Ovary (tissue), 9 donors: ENCODE data around the gene DMPK. TPM values are rescaled to one million over a fixed set of nuclear protein-coding genes. Genes with fewer than 3 reads are reported as not detected.

Source experiments
- DNase-seq, 5 donors: peaks; one replicate each; pipeline ENCODE4 v3.0.0-alpha.2; 2019 to 2020
- H3K27ac ChIP-seq, 2 donors: fragments of 200-600 bp; one replicate each; pipeline versions ENCODE4 v1.5.1 to v1.8.0; 2019 to 2022
- H3K27me3 ChIP-seq: fragments of 200-600 bp; one replicate; pipeline ENCODE4 v1.8.0; 2022
- H3K36me3 ChIP-seq: fragments of 200-600 bp; sonication (generic); one replicate; pipeline ENCODE4 v1.5.1; 2019
- H3K4me1 ChIP-seq: one replicate; pipeline ENCODE4 v1.8.1; 2013; ENCODE audit warnings: mild to moderate bottlenecking, moderate library complexity; ENCODE audit not compliant: insufficient read depth
- H3K4me3 ChIP-seq: fragments of 200-600 bp; sonication (generic); one replicate; pipeline ENCODE4 v1.5.1; 2017
- H3K9me3 ChIP-seq, 2 donors: fragments of 200-600 bp in 1 of 2; sonication (generic) in 1 of 2; one replicate each; pipeline versions ENCODE4 v1.5.1 to v1.8.1; 2013 to 2019; ENCODE audit warnings: mild to moderate bottlenecking in 1 of 2, moderate library complexity in 1 of 2
- CTCF ChIP-seq, 3 donors: fragments of 450-650 bp in 2 of 3; fragments of 200-600 bp in 1 of 3; IDR thresholded peaks; one replicate each; pipeline versions ENCODE4 v1.5.1 to v1.8.0; 2016 to 2022; ENCODE audit warnings: antibody characterized with exemption in 3 of 3, mild to moderate bottlenecking in 1 of 3
- EP300 ChIP-seq: sonication (generic); formaldehyde crosslinking; IDR thresholded peaks from one replicate; pipeline ENCODE4 v1.6.1; 2017; ENCODE audit warnings: antibody characterized with exemption
- POLR2A ChIP-seq: fragments of 450-650 bp; IDR thresholded peaks from one replicate; pipeline ENCODE4 v1.6.1; 2017; ENCODE audit warnings: antibody characterized with exemption, mild to moderate bottlenecking, moderate library complexity
- WGBS, 3 donors: extraction: QIAGEN DNeasy Blood & Tissue Kit in 1 of 3; methylation state at CpG; one replicate each; pipeline versions ENCODE4 v1.1.5 to v1.1.7; 2013 to 2017; 5-methylcytosine and 5-hydroxymethylcytosine counted together
- intact Hi-C, 4 donors: fragments of 100-400 bp; cut with DNase I; formaldehyde crosslinking; loops; one replicate each; pipeline versions ENCODE4 v1.11.0 to v1.15.1; 2022 to 2023
- polyA plus RNA-seq, 2 donors: library from polyadenylated mRNA; stranded (reverse); fragments of 200-250 nt in 1 of 2; fragments of 350-450 nt in 1 of 2; fragmentation: Illumina TruSeq in 1 of 2; extraction: RNeasy Lipid Tissue Mini Kit (QIAGEN cat#74804) in 1 of 2; gene quantifications; one replicate each; pipeline ENCODE4 v1.2.3, GENCODE V29; 2013 to 2014
- total RNA-seq, 7 donors: library from RNA; depleted of rRNA in 2 of 7; stranded (reverse); fragments of >200 nt in 2 of 7; fragmentation: NEBNext Ultra II Directional in 3 of 7; extraction: Animal tissue kit (Norgen Biotek cat#: 25700) in 3 of 7; gene quantifications; one replicate each; pipeline versions ENCODE4 v1.1.0 to v1.2.4, GENCODE V29; 2016 to 2023
- donor health status: DM: no; HTN: no; CAD: no; lungs with moderate emphysema.
- donor health status: DM: no; HTN: no; CAD: no.
- donor health status: Bipolar disorder and iron deficiency.
- donor health status: DM: yes; HTN: yes; CAD: no.
- donor health status: DM: no; HTN: no; CAD: no.
- donor health status: DM: yes; HTN: yes; CAD: no.

DMPK gene
- total and polyA plus RNA-seq, 9 donors = 21.0 to 105 (median 56.7) TPM

- WGBS, 3 donors = 51 to 57% (median 53%) methylated on average over 6 of the region's 6 CpGs
- Histone ChIP-seq H3K27me3 (no peaks in the 10 kb centered on the region), H3K27ac (no peak overlapping the region), H3K36me3 (no peaks in the 10 kb centered on the region), H3K9me3 (no peaks in the 10 kb centered on the region), H3K4me1 (peaks cover 6% of the 10 kb centered on the region), H3K4me3 (no peak overlapping the region)
- no peak for TF ChIP-seq EP300
- no peak for TF ChIP-seq POLR2A
- TF ChIP-seq CTCF (IDR thresholded peaks at IDR 0.05) = no peak
- DNase-seq = no peak
- intact Hi-C loops = no loop called here
Measured at GRCh38 chr19:45793876-45794275, 11.6 kb upstream of the DMPK start.

- peaks cover 6% of the 10 kb centered on the region for H3K4me1 ChIP-seq
- intact Hi-C loops = no loop called here
- no peak for TF ChIP-seq CTCF (IDR thresholded peaks at IDR 0.05)
- TF ChIP-seq POLR2A = no peak
- no peak for TF ChIP-seq EP300
- H3K27ac ChIP-seq = no peak overlapping the region
- no peaks in the 10 kb centered on the region for H3K9me3 ChIP-seq
- H3K4me3 ChIP-seq = no peak overlapping the region
- no peak for DNase-seq
- H3K27me3 ChIP-seq = no peaks in the 10 kb centered on the region
- WGBS, 3 donors = 36 to 47% (median 40%) methylated on average over 3 of the region's 3 CpGs
- no peaks in the 10 kb centered on the region for H3K36me3 ChIP-seq
Measured at GRCh38 chr19:45793178-45793564, 10.9 kb upstream of the DMPK start.

- intact Hi-C loops = no loop called here
- WGBS, 3 donors = 0 to 2% (median 1%) methylated on average over 65 to 86 of the region's 86 CpGs
- Histone ChIP-seq H3K4me1 (peaks cover 6% of the 10 kb centered on the region), H3K4me3 (peak within 1 kb of the TSS; percentile 68), H3K27me3 (no peaks in the 10 kb centered on the region), H3K36me3 (no peaks in the 10 kb centered on the region), H3K9me3 (no peaks in the 10 kb centered on the region), H3K27ac (peak within 1 kb of the TSS in 1 of 2 donors; percentile 82)
- TF ChIP-seq POLR2A (peak; percentile 62), EP300 (peak; percentile 28), CTCF (IDR thresholded peaks at IDR 0.05) (peak in 1 of 3 donors; percentile 14)
- peak; percentile 100 for DNase-seq
Measured at GRCh38 chr19:45792470-45793177, 10.3 kb upstream of the DMPK start, which contains the start of gene DMWD. TSS of gene DMWD (minus strand) at chr19:45792845. CDS start at chr19:45792756, 89 bp downstream.

- Histone ChIP-seq H3K4me3 (peak overlapping the region; percentile 68), H3K27ac (peak overlapping the region in 1 of 2 donors; percentile 82), H3K4me1 (peaks cover 6% of the 10 kb centered on the region), H3K9me3 (no peaks in the 10 kb centered on the region), H3K27me3 (no peaks in the 10 kb centered on the region), H3K36me3 (no peaks in the 10 kb centered on the region)
- DNase-seq = no peak
- intact Hi-C loops = no loop called here
- 5 to 7% (median 5%) methylated on average over 24 to 31 of the region's 31 CpGs for WGBS, 3 donors
- TF ChIP-seq CTCF (IDR thresholded peaks at IDR 0.05) = no peak
- no peak for TF ChIP-seq POLR2A
- no peak for TF ChIP-seq EP300
Measured at GRCh38 chr19:45791744-45792469, 9.6 kb upstream of the DMPK start.
